ENCODE results near the gene RTN4RL2.

GRCh38 chr11:57417056-57417455 is 43.3 kb upstream of the RTN4RL2 start:
- TF ChIP-seq CTCF (IDR thresholded peaks at IDR 0.05) (no peak), POLR2A (IDR thresholded peaks at IDR 0.05) (no peak)
